GM12801 (cell line): ENCODE measurements around the gene SMIM27.

Experiments
- TF ChIP-seq, protein P1 (sequence below): IDR thresholded peaks from one replicate; pipeline ENCODE4 v1.5.1; 2011; ENCODE audit warnings: control low read depth; ENCODE audit not compliant: insufficient read length; ENCODE audit errors: extremely low read depth

SMIM27 gene

DNA sequence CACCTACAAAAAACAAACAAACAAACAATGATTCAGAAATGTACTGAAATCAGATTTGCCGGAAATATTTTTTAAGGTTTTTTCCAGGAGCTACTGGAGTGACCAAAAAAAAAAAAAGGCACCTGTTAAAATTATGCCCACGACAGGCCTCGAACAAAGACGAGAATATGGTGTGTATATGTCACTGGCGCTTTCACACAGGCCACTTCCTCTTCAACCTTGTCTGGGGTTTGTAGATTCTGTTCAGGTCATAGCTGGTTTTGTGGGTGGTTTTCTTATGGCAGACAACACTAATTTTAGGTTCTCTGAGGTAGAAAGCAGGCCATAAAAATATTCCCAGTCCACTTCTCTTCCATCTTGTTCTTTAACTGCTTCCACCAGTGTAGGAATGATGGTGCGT, 13.8 kb downstream of the SMIM27 start:
- TF ChIP-seq, protein P1, sequence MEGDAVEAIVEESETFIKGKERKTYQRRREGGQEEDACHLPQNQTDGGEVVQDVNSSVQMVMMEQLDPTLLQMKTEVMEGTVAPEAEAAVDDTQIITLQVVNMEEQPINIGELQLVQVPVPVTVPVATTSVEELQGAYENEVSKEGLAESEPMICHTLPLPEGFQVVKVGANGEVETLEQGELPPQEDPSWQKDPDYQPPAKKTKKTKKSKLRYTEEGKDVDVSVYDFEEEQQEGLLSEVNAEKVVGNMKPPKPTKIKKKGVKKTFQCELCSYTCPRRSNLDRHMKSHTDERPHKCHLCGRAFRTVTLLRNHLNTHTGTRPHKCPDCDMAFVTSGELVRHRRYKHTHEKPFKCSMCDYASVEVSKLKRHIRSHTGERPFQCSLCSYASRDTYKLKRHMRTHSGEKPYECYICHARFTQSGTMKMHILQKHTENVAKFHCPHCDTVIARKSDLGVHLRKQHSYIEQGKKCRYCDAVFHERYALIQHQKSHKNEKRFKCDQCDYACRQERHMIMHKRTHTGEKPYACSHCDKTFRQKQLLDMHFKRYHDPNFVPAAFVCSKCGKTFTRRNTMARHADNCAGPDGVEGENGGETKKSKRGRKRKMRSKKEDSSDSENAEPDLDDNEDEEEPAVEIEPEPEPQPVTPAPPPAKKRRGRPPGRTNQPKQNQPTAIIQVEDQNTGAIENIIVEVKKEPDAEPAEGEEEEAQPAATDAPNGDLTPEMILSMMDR, result no peak

DNA sequence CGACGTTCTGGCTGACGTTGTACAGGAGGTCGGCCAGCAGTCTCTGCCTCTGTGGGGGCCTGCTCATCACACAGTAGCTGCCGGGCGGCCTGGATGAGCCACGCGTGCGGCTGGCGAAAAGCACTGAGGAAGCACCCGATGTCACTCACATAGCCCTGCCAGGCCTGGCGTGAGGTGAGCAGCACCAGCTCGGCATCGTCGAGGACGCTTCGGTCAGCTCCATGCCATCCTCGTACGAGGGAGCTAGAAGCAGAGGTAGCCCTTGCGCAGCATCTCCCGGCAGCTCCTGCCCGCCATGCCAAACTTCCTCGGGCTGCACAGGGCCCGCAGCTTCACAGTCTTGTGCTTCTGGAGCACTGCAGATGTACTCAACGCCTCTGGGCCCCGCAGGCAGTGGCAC, 14.6 kb downstream of the SMIM27 start:
- TF ChIP-seq, protein P1, result no peak

DNA sequence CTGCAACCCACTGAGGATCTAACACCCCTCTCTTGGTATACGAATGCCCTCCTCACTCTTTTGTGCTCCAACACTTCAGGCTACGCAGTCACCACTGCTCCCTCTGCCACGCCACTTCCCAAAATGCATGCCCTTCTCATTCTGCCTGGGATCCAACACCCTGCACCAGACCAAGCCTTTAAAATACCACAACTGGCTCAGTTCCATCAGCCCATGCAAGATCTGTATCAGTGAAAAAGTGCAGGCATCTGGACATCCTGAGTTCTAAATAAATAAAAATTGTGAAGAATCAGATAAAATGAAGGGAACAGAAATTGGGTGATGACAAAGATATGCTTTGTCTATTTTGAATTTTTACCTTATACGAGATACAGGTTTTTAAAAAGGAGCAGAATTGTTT, 18.1 kb downstream of the SMIM27 start:
- TF ChIP-seq, protein P1, result no peak

DNA sequence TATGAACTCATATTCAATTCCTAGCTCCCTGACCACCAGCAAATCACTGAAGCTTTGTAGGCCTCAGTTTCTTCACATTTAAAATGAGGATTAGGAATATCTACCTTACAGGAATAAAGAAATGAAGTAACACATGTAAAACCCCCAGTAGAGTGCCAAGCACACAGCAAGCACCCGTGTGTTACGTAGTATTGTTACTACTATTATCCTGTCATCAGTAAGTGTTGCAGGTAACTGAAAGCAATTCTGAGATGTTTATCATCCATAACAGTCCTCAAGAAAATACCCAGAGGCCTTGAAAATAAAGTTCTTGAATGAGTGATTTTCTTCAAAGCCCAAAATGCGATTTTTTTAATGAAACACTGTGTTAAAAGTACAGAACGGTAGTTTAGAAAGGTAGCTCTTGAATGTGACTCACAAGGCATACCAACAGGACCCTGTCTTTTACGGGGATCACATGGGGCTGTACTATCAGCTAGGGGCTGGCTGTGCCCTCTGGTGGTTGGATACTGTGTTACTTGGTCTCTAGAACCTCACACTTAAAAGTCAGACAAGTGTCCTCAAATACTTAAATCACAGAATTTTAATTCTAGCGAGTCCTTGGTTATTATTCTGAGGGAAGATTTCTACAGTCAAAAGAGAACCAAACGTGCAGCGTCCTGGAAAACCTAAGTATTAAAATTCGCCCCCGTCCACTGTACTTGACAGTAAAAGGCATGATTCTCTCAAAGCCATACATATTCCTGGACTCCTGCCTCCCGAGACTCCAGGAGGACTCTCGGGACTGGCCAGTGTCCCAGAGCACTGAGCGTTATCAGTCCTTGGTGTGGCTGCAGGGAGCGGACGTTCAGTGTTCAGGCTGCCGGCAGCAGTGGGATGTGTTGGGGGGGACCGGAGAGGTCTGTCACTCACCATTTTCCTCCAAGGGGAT, 20.1 kb downstream of the SMIM27 start:
- TF ChIP-seq, protein P1, result no peak

DNA sequence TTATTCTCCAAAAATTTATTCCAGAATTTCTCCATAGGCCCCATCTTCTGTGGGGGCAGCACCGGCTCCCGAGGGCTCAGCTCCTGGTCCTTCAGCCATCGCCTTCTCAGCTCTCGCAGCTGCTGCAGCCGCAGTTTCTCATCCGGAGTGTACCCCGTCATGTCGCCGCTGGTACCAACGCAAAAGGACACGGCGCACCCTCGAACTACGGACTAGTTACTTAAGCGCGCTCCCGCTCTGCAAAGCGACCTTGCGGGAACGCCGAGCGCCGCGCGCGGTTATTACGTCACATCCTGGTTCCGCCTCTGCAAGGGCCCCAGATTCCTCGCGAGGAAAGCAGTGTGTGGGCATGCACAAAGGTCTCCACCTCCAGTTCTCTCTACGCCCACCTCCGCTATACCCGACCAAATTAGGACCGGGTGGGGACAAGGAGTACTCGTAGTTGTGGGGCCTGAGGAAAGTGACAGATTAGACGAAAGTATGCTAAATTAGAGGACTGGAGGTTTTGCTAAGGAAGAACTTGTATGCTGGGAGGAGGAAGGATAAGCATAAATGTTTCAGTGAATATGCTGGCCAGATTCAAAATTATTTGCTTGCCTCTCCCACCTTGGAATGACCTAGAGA, 20.9 kb downstream of the SMIM27 start, which contains the start of gene NDUFB6:
TSS of gene NDUFB6 (minus strand) at position 260 of the 624 bp plus-strand sequence. CDS start at position 161, 99 bp downstream.
- TF ChIP-seq, protein P1, result no peak

DNA sequence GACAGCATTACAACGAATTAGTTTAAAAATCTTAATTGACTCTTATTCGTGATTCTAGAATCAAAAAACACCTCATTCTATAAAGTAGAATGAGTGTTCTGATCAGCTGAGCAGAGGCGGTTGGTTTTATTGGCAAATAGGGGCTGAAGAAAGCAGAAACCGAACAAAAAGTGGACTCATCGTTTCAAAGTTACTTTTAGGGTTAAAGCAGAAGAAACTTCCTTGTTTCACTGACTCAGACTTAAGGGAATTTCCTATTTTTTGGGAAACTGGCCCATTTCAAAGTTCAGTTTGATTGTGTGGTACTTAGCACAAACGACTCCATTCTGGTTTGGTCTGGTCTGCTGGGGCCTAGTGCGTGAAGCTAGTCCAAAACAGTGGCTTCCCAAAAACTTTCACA, 21.7 kb downstream of the SMIM27 start:
- TF ChIP-seq, protein P1, result no peak

DNA sequence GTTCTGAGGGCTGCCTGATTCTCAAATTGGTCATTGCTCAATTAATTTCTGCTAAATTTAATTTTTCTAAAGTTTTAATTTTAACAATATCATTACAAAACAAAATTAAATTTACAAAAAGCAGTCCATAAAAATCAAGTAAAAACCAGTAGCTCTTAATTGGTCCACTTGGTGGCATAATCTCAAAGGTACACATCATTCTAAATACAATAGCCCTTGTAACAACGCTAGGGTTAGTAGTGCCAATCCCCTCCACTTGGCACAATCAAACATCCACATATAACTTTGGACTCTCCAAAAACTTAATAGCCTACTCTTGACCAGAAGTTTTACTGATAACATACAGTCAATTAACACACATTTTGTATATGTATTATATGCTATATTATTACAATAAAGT, 22.7 kb downstream of the SMIM27 start:
- TF ChIP-seq, protein P1, result no peak
